Breast epithelium (tissue), 3 donors: ENCODE data around the gene ERN2.

Experiments used
- POLR2A ChIP-seq: fragments of 450-650 bp; IDR thresholded peaks from one replicate; pipeline ENCODE4 v1.6.1; 2016; ENCODE audit warnings: antibody characterized with exemption, mild to moderate bottlenecking, moderate library complexity
- POLR2AphosphoS5 ChIP-seq, 3 donors: sonication (generic); formaldehyde crosslinking; IDR thresholded peaks; one replicate each; pipeline ENCODE4 v1.6.1; 2017; ENCODE audit warnings: antibody characterized with exemption in 3 of 3
- TF ChIP-seq, protein P1 (sequence below), 3 donors: fragments of 450-650 bp; IDR thresholded peaks; one replicate each; pipeline ENCODE4 v1.5.1; 2016 to 2017; ENCODE audit warnings: antibody characterized with exemption in 3 of 3, mild to moderate bottlenecking in 3 of 3, moderate library complexity in 3 of 3

- TF ChIP-seq, protein P1, sequence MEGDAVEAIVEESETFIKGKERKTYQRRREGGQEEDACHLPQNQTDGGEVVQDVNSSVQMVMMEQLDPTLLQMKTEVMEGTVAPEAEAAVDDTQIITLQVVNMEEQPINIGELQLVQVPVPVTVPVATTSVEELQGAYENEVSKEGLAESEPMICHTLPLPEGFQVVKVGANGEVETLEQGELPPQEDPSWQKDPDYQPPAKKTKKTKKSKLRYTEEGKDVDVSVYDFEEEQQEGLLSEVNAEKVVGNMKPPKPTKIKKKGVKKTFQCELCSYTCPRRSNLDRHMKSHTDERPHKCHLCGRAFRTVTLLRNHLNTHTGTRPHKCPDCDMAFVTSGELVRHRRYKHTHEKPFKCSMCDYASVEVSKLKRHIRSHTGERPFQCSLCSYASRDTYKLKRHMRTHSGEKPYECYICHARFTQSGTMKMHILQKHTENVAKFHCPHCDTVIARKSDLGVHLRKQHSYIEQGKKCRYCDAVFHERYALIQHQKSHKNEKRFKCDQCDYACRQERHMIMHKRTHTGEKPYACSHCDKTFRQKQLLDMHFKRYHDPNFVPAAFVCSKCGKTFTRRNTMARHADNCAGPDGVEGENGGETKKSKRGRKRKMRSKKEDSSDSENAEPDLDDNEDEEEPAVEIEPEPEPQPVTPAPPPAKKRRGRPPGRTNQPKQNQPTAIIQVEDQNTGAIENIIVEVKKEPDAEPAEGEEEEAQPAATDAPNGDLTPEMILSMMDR (IDR thresholded peaks at IDR 0.05): no peak
- TF ChIP-seq POLR2A (no peak), POLR2AphosphoS5 (IDR thresholded peaks at IDR 0.05) (no peak)
Measured at GRCh38 chr16:23757116-23757515, 44.1 kb upstream of the ERN2 start.
